ENCODE data around the gene CDA. TPM values are rescaled to one million over a fixed set of nuclear protein-coding genes. Genes with fewer than 3 reads are reported as not detected.

The CDA gene
- total RNA-seq, 1 experiment from 2014 or later: 6.5 TPM

GRCh38 chr1:20662110-20662475 lies 73.2 kb downstream of the CDA start:
- no peak overlapping the region for H2AFZ ChIP-seq (ENCODE audit: low read length)
- WGBS (ENCODE audit: extremely low coverage, insufficient read length, low lambda C conversion rate): no CpG with 5 or more reads among the region's 7 CpGs
- H3K23me2 ChIP-seq (ENCODE audit: insufficient read length, low read depth, low read length, poor library complexity, severe bottlenecking): peaks cover 5% of the 10 kb centered on the region
- Mint-ChIP-seq H3K36me3 (ENCODE audit: insufficient read depth in 1 of 3, low read depth in 3 of 3) (peaks cover 4 to 23% (median 20%) of the 10 kb centered on the region in 3 experiments), H3K9me3 (no peaks in the 10 kb centered on the region), H3K4me1 (peaks cover 24% of the 10 kb centered on the region in 2 experiments), H3K27ac (peak overlapping the region; percentile 95 to 96 (median 96)), H3K27me3 (ENCODE audit: low read depth) (no peaks in the 10 kb centered on the region), H3K4me3 (peak overlapping the region; percentile 99 to 100)
- H2BK15ac ChIP-seq (ENCODE audit: low read depth, low read length): no peak overlapping the region
- H2BK5ac ChIP-seq (ENCODE audit: insufficient read length, low read length): no peak overlapping the region
- H3K79me1 ChIP-seq (ENCODE audit: insufficient read depth, low read depth, low read length, poor library complexity, severe bottlenecking): peaks cover 7% of the 10 kb centered on the region
- no peak overlapping the region for H2BK12ac ChIP-seq (ENCODE audit: insufficient read length, low read depth, low read length)
- no peak overlapping the region for H4K91ac ChIP-seq (ENCODE audit: insufficient read length, low read depth, low read length)
- H3K4me1 ChIP-seq (ENCODE audit: insufficient read depth, low read length): peaks cover 2% of the 10 kb centered on the region; the same call in 1 of the 2 replicates
- H3K4me2 ChIP-seq (ENCODE audit: insufficient read depth, insufficient read length, low read length): peak overlapping the region; percentile 48
- no peak overlapping the region for H2BK120ac ChIP-seq (ENCODE audit: low read depth, low read length, poor library complexity, severe bottlenecking)
- H4K20me1 ChIP-seq (ENCODE audit: control insufficient read depth, insufficient read depth, insufficient read length): no peaks in the 10 kb centered on the region
- no peak overlapping the region for H3K23ac ChIP-seq (ENCODE audit: insufficient read length, low read depth, low read length)
- H3T11ph ChIP-seq (ENCODE audit: low read length): no peak overlapping the region
- no peak overlapping the region for H3K27ac ChIP-seq (ENCODE audit: insufficient read length, low read depth, low read length)
- no peak overlapping the region for H4K8ac ChIP-seq (replicated peaks; ENCODE audit: insufficient read length, low read depth, low read length)
- H4K5ac ChIP-seq (ENCODE audit: insufficient read length, low read depth, low read length): no peak overlapping the region
- H3K4ac ChIP-seq (ENCODE audit: low read depth, low read length): no peak overlapping the region
- H3K18ac ChIP-seq (ENCODE audit: insufficient read length, low read depth, low read length): peak overlapping the region; percentile 19
- peaks cover 19% of the 10 kb centered on the region for H3K79me2 ChIP-seq (ENCODE audit: insufficient read depth, low read length)
- no peak overlapping the region for H2BK20ac ChIP-seq (ENCODE audit: low read depth, low read length, poor library complexity, severe bottlenecking)
- H3K9me3 ChIP-seq (ENCODE audit: control insufficient read depth, low read depth, low read length): no peaks in the 10 kb centered on the region
- TF ChIP-seq, protein P1, sequence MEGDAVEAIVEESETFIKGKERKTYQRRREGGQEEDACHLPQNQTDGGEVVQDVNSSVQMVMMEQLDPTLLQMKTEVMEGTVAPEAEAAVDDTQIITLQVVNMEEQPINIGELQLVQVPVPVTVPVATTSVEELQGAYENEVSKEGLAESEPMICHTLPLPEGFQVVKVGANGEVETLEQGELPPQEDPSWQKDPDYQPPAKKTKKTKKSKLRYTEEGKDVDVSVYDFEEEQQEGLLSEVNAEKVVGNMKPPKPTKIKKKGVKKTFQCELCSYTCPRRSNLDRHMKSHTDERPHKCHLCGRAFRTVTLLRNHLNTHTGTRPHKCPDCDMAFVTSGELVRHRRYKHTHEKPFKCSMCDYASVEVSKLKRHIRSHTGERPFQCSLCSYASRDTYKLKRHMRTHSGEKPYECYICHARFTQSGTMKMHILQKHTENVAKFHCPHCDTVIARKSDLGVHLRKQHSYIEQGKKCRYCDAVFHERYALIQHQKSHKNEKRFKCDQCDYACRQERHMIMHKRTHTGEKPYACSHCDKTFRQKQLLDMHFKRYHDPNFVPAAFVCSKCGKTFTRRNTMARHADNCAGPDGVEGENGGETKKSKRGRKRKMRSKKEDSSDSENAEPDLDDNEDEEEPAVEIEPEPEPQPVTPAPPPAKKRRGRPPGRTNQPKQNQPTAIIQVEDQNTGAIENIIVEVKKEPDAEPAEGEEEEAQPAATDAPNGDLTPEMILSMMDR (conservative IDR thresholded peaks at IDR 0.05): peak; percentile 17; the same call in 1 of the 3 replicates
- H3K9ac ChIP-seq (ENCODE audit: extremely low read depth, insufficient read length, low read length): peak overlapping the region; percentile 78
- no peak overlapping the region for H2AK5ac ChIP-seq (ENCODE audit: insufficient read length, low read length)
- no peaks in the 10 kb centered on the region for H3K27me3 ChIP-seq (ENCODE audit: insufficient read depth, low read length)
- no peak for DNase-seq
- H3K14ac ChIP-seq (ENCODE audit: insufficient read depth, low read length): no peak overlapping the region
- no peak overlapping the region for H3K56ac ChIP-seq (ENCODE audit: insufficient read length, low read depth, low read length)

Measured in H9 (cell line).